Measurements from ENCODE around the gene GALNT17. TPM values are rescaled to one million over a fixed set of nuclear protein-coding genes. Genes with fewer than 3 reads are reported as not detected.

GALNT17 gene
- polyA plus RNA-seq, 1 donor from 2014 or later: 15.7 TPM

- H3K27me3 ChIP-seq (ENCODE audit: insufficient read depth, low read depth, low read length): no peaks in the 10 kb centered on the region
- no peak overlapping the region for H3K9ac ChIP-seq (ENCODE audit: low read length)
- H3K79me2 ChIP-seq (replicated peaks; ENCODE audit: insufficient read depth, low read length): no peaks in the 10 kb centered on the region
- H2AFZ ChIP-seq (ENCODE audit: low read depth, low read length): no peak overlapping the region
- no peak overlapping the region for H3K4me2 ChIP-seq (ENCODE audit: low read length)
- no peaks in the 10 kb centered on the region for H3K9me2 ChIP-seq (ENCODE audit: insufficient read depth, low read length)
- H3F3A ChIP-seq (ENCODE audit: insufficient read depth, low read length, poor library complexity, severe bottlenecking): no peaks in the 10 kb centered on the region
- no peak overlapping the region for H3K4me3 ChIP-seq (ENCODE audit: low read length)
- H3K36me3 ChIP-seq (ENCODE audit: insufficient read depth, low read length): no peaks in the 10 kb centered on the region
- no peak for TF ChIP-seq MXI1 (conservative IDR thresholded peaks at IDR 0.05; ENCODE audit: poor library complexity, severe bottlenecking)
- TF ChIP-seq RAD21 (conservative IDR thresholded peaks at IDR 0.05): no peak
- TF ChIP-seq POLR2AphosphoS5 (IDR thresholded peaks at IDR 0.05): no peak
- no peak for TF ChIP-seq TAF1 (IDR thresholded peaks at IDR 0.05; ENCODE audit: low read depth)
- TF ChIP-seq EZH2 (IDR thresholded peaks at IDR 0.05; ENCODE audit: borderline replicate concordance, insufficient read depth, low read length, poor library complexity, severe bottlenecking): no peak
- TF ChIP-seq REST (IDR thresholded peaks at IDR 0.05; ENCODE audit: borderline replicate concordance): no peak
- TF ChIP-seq EP300 (conservative IDR thresholded peaks at IDR 0.05; ENCODE audit: poor library complexity, severe bottlenecking): no peak
- TF ChIP-seq CTCF (IDR thresholded peaks at IDR 0.05; ENCODE audit: poor library complexity, severe bottlenecking): no peak
- TF ChIP-seq SMC3 (conservative IDR thresholded peaks at IDR 0.05; ENCODE audit: poor library complexity): no peak
- H3K27ac ChIP-seq (ENCODE audit: low read length): no peak overlapping the region
- no peaks in the 10 kb centered on the region for H4K20me1 ChIP-seq (ENCODE audit: insufficient read depth)
- no peaks in the 10 kb centered on the region for H3K9me3 ChIP-seq (ENCODE audit: low read length)
Measured at GRCh38 chr7:71443191-71443530, 311.2 kb downstream of the GALNT17 start.

GRCh38 chr7:71444130-71444529 is 312.2 kb downstream of the GALNT17 start:
- TF ChIP-seq RAD21 (conservative IDR thresholded peaks at IDR 0.05) (no peak), REST (IDR thresholded peaks at IDR 0.05; ENCODE audit: borderline replicate concordance) (no peak), TAF1 (IDR thresholded peaks at IDR 0.05; ENCODE audit: low read depth) (no peak), POLR2AphosphoS5 (IDR thresholded peaks at IDR 0.05) (no peak), EP300 (conservative IDR thresholded peaks at IDR 0.05; ENCODE audit: poor library complexity, severe bottlenecking) (no peak), CTCF (IDR thresholded peaks at IDR 0.05; ENCODE audit: poor library complexity, severe bottlenecking) (no peak), SMC3 (conservative IDR thresholded peaks at IDR 0.05; ENCODE audit: poor library complexity) (no peak), MXI1 (conservative IDR thresholded peaks at IDR 0.05; ENCODE audit: poor library complexity, severe bottlenecking) (no peak), EZH2 (IDR thresholded peaks at IDR 0.05; ENCODE audit: borderline replicate concordance, insufficient read depth, low read length, poor library complexity, severe bottlenecking) (no peak)
- no peaks in the 10 kb centered on the region for H3F3A ChIP-seq (ENCODE audit: insufficient read depth, low read length, poor library complexity, severe bottlenecking)
- H2AFZ ChIP-seq (ENCODE audit: low read depth, low read length): no peak overlapping the region
- H3K36me3 ChIP-seq (ENCODE audit: insufficient read depth, low read length): no peaks in the 10 kb centered on the region
- no peaks in the 10 kb centered on the region for H3K9me3 ChIP-seq (ENCODE audit: low read length)
- no peak overlapping the region for H3K9ac ChIP-seq (ENCODE audit: low read length)
- H3K4me2 ChIP-seq (ENCODE audit: low read length): no peak overlapping the region
- no peak overlapping the region for H3K4me3 ChIP-seq (ENCODE audit: low read length)
- no peaks in the 10 kb centered on the region for H4K20me1 ChIP-seq (ENCODE audit: insufficient read depth)
- H3K27ac ChIP-seq (ENCODE audit: low read length): no peak overlapping the region
- no peaks in the 10 kb centered on the region for H3K27me3 ChIP-seq (ENCODE audit: insufficient read depth, low read depth, low read length)
- no peaks in the 10 kb centered on the region for H3K9me2 ChIP-seq (ENCODE audit: insufficient read depth, low read length)
- no peaks in the 10 kb centered on the region for H3K79me2 ChIP-seq (replicated peaks; ENCODE audit: insufficient read depth, low read length)

Measured in neural cell (in vitro differentiated cells).